SK-N-SH treated with all-trans-retinoic acid at 6 μM for 48 hours (cell line): ENCODE data around the gene NDUFB10.

Experiments used
- ARNTL ChIP-seq: fragments of 450-650 bp; formaldehyde crosslinking; IDR thresholded peaks from 2 replicates; pipeline ENCODE4 v1.5.0; 2020; ENCODE audit warnings: low read depth, mild to moderate bottlenecking, moderate library complexity, borderline replicate concordance
- CREB5 ChIP-seq: fragments of 250-450 bp; sonication (Bioruptor Pico); IDR thresholded peaks from 2 replicates; pipeline ENCODE4 v1.5.1; 2020; ENCODE audit warnings: low read depth, mild to moderate bottlenecking, moderate library complexity
- CSRNP3 ChIP-seq: fragments of 250-450 bp; sonication (Bioruptor Pico); IDR thresholded peaks from 2 replicates; pipeline ENCODE4 v1.5.1; 2021; ENCODE audit warnings: mild to moderate bottlenecking, moderate library complexity
- PATZ1 ChIP-seq: fragments of 250-450 bp; sonication (Bioruptor Pico); IDR thresholded peaks from 2 replicates; pipeline ENCODE4 v1.8.0; 2020; ENCODE audit warnings: mild to moderate bottlenecking, moderate library complexity, borderline replicate concordance
- TCF4 ChIP-seq: fragments of 250-450 bp; sonication (Bioruptor Pico); IDR thresholded peaks from 2 replicates; pipeline ENCODE4 v1.8.0; 2021; ENCODE audit warnings: mild to moderate bottlenecking, moderate library complexity, borderline replicate concordance
- TSHZ2 ChIP-seq: fragments of 250-450 bp; sonication (Bioruptor Pico); IDR thresholded peaks from 2 replicates; pipeline ENCODE4 v1.5.0; 2020; ENCODE audit warnings: mild to moderate bottlenecking, moderate library complexity

GRCh38 chr16:1922357-1922756, 37.0 kb upstream of the NDUFB10 start:
- TF ChIP-seq PATZ1 (CRISPR knock-in tag) = no peak
- TF ChIP-seq TSHZ2 (CRISPR knock-in tag) = no peak
- TF ChIP-seq CREB5 (CRISPR knock-in tag) = no peak
- no peak for TF ChIP-seq ARNTL
- no peak for TF ChIP-seq CSRNP3 (CRISPR knock-in tag)
- TF ChIP-seq TCF4 (CRISPR knock-in tag) = no peak
